IMR-90 (cell line): Measurements from ENCODE around the gene C3orf22. TPM values are rescaled to one million over a fixed set of nuclear protein-coding genes. Genes with fewer than 3 reads are reported as not detected.

Experiments used
- ATAC-seq: fragments of 200-7000 bp; cut with Tn5 transposase; 2 replicates; pipeline ENCODE4 v1.9.1; 2020; ENCODE audit warnings: low read depth, mild to moderate bottlenecking, moderate library complexity
- BruUV-seq: library from RNA; stranded (reverse); fragments of 400-500 nt; replicated peaks from 2 replicates; lab custom pipeline; 2021; lab: Mats Ljungman, UMichigan
- CTCF ChIA-PET: fragments of 300-600 bp; formaldehyde crosslinking; extraction: SDS; loops from one replicate; lab custom pipeline; 2021; ENCODE audit warnings: antibody characterized with exemption; lab: Yijun Ruan, JAX
- POLR2A ChIA-PET: fragments of 300-600 bp; sonication (Branson Sonifier 250); formaldehyde crosslinking; loops from one replicate; lab custom pipeline; 2022; ENCODE audit warnings: antibody characterized with exemption; ENCODE audit not compliant: unreplicated experiment; lab: Charles Lee
- DNase-seq: peaks from one replicate; pipeline ENCODE4 v3.0.0; 2013
- H2AFZ ChIP-seq: replicated peaks from 2 replicates; pipeline ENCODE3; 2013; ENCODE audit warnings: low read length, mild to moderate bottlenecking; ENCODE audit not compliant: poor library complexity
- H2AK5ac ChIP-seq: 2 replicates; pipeline ENCODE4 v1.6.1; 2013; ENCODE audit warnings: low read depth, low read length, inconsistent platforms
- H2AK9ac ChIP-seq: replicated peaks from 2 replicates; pipeline ENCODE3; 2013; ENCODE audit warnings: mild to moderate bottlenecking, low read depth, low read length, moderate library complexity; ENCODE audit not compliant: poor library complexity
- H2BK120ac ChIP-seq: 2 replicates; pipeline ENCODE4 v1.6.1; 2013; ENCODE audit warnings: low read depth, low read length, inconsistent platforms
- H2BK15ac ChIP-seq: 3 replicates; pipeline ENCODE4 v1.6.1; 2013; ENCODE audit warnings: low read depth, low read length, inconsistent platforms
- H2BK20ac ChIP-seq: 2 replicates; pipeline ENCODE4 v1.6.1; 2013; ENCODE audit warnings: low read depth, mild to moderate bottlenecking, inconsistent platforms, low read length, moderate library complexity
- H2BK5ac ChIP-seq: 2 replicates; pipeline ENCODE4 v1.6.1; 2013; ENCODE audit warnings: mild to moderate bottlenecking, low read depth, low read length, inconsistent platforms; ENCODE audit not compliant: poor library complexity, severe bottlenecking
- H3K14ac ChIP-seq: replicated peaks from 2 replicates; pipeline ENCODE4 v1.6.1; 2013; ENCODE audit warnings: low read depth, low read length, inconsistent platforms
- H3K18ac ChIP-seq: 2 replicates; pipeline ENCODE4 v1.6.1; 2013; ENCODE audit warnings: low read depth, low read length, control low read depth
- H3K23ac ChIP-seq: 2 replicates; pipeline ENCODE4 v1.6.1; 2013; ENCODE audit warnings: low read depth, low read length, inconsistent platforms
- H3K27ac ChIP-seq: 2 replicates; pipeline ENCODE4 v1.5.1; 2013; ENCODE audit warnings: mild to moderate bottlenecking, control low read depth, low read length; ENCODE audit not compliant: insufficient read depth
- H3K27me3 ChIP-seq: 2 replicates; pipeline ENCODE4 v1.6.1; 2013; ENCODE audit warnings: low read length; ENCODE audit not compliant: control insufficient read depth, insufficient read depth
- H3K36me3 ChIP-seq: 2 replicates; pipeline ENCODE4 v1.6.1; 2013; ENCODE audit warnings: low read length, mixed read lengths; ENCODE audit not compliant: control insufficient read depth, insufficient read depth
- H3K4ac ChIP-seq: 2 replicates; pipeline ENCODE4 v1.6.1; 2013; ENCODE audit warnings: low read depth, low read length, inconsistent platforms
- H3K4me1 ChIP-seq: 2 replicates; pipeline ENCODE4 v1.6.1; 2013; ENCODE audit warnings: low read length, mixed read lengths; ENCODE audit not compliant: control insufficient read depth, insufficient read depth
- H3K4me2 ChIP-seq: 2 replicates; pipeline ENCODE4 v1.6.1; 2013; ENCODE audit warnings: low read depth, mild to moderate bottlenecking, control low read depth, low read length, moderate library complexity
- H3K4me3 ChIP-seq: 2 replicates; pipeline ENCODE4 v1.5.1; 2013; ENCODE audit warnings: low read depth, mild to moderate bottlenecking, control low read depth, low read length, moderate library complexity; ENCODE audit not compliant: insufficient read depth
- H3K56ac ChIP-seq: 2 replicates; pipeline ENCODE4 v1.6.1; 2013; ENCODE audit warnings: low read length, inconsistent platforms; ENCODE audit not compliant: insufficient read depth; ENCODE audit errors: extremely low read depth
- H3K79me1 ChIP-seq, 2 experiments: 2 replicates each; pipeline ENCODE4 v1.6.1; 2013; ENCODE audit warnings: low read length in 2 of 2, inconsistent platforms in 1 of 2, low read depth in 1 of 2
- H3K9ac ChIP-seq: 2 replicates; pipeline ENCODE4 v1.6.1; 2013; ENCODE audit warnings: low read depth, low read length, control low read depth
- H3K9me1 ChIP-seq: 2 replicates; pipeline ENCODE4 v1.6.1; 2013; ENCODE audit warnings: low read length, inconsistent platforms; ENCODE audit not compliant: insufficient read depth
- H3K9me3 ChIP-seq: 2 replicates; pipeline ENCODE4 v1.6.1; 2013; ENCODE audit warnings: low read length; ENCODE audit not compliant: control insufficient read depth, insufficient read depth
- H4K20me1 ChIP-seq: 2 replicates; pipeline ENCODE4 v1.6.1; 2013; ENCODE audit warnings: low read length, inconsistent platforms; ENCODE audit not compliant: insufficient read depth
- H4K5ac ChIP-seq: 2 replicates; pipeline ENCODE4 v1.6.1; 2013; ENCODE audit warnings: mild to moderate bottlenecking, low read depth, low read length, control low read depth
- H4K8ac ChIP-seq, 2 experiments: 2 replicates each; pipeline ENCODE4 v1.6.1; 2013; ENCODE audit warnings: low read depth in 2 of 2, low read length in 2 of 2, control low read depth in 1 of 2, inconsistent platforms in 1 of 2
- H4K91ac ChIP-seq: 2 replicates; pipeline ENCODE4 v1.6.1; 2013; ENCODE audit warnings: low read depth, low read length, inconsistent platforms; ENCODE audit not compliant: insufficient read depth
- POLR2A ChIP-seq: IDR thresholded peaks from 2 replicates; pipeline ENCODE4 v1.6.1; 2012; ENCODE audit warnings: mild to moderate bottlenecking, low read depth, low read length
- RCOR1 ChIP-seq: IDR thresholded peaks from 2 replicates; pipeline ENCODE4 v1.6.1; 2012; ENCODE audit warnings: mild to moderate bottlenecking, low read length, improper control_type of control experiment; ENCODE audit not compliant: insufficient replicate concordance
- WGBS, 2 experiments: methylation state at CpG; one replicate each; pipeline versions ENCODE4 v1.1.5 to v1.1.7; 2013; ENCODE audit warnings: missing lambda C conversion rate in 2 of 2; ENCODE audit not compliant: insufficient read length in 1 of 2; ENCODE audit errors: extremely low coverage in 2 of 2; 5-methylcytosine and 5-hydroxymethylcytosine counted together
- dilution Hi-C: fragments of 300-500 bp; cut with HindIII; formaldehyde crosslinking; loops from one replicate; pipeline ENCODE4 v1.14.3; 2018; ENCODE audit warnings: low sequenced_read_pairs; ENCODE audit not compliant: unreplicated experiment
- in situ Hi-C: fragments of 300-500 bp; cut with MboI; formaldehyde crosslinking; loops from 3 replicates; pipeline ENCODE4 v1.14.3; 2019; ENCODE audit warnings: low sequenced_read_pairs, inconsistent platforms, mixed read lengths
- intact Hi-C: fragments of 100-400 bp; cut with micrococcal nuclease; formaldehyde crosslinking; loops from 2 replicates; pipeline ENCODE4 v1.10.0; 2022
- polyA plus RNA-seq, 3 experiments: library from polyadenylated mRNA; depleted of rRNA; stranded (reverse); fragments of >200 nt; gene quantifications; 2 replicates each; pipeline ENCODE4 v1.2.3, GENCODE V29; 2012; ENCODE audit warnings: low replicate concordance in 1 of 3
- total RNA-seq: library from RNA; depleted of rRNA; stranded (reverse); fragments of >200 nt; gene quantifications from 2 replicates; pipeline ENCODE4 v1.2.3, GENCODE V29; 2012

The C3orf22 gene
- total and polyA plus RNA-seq, 2 of the 4 experiments (the other 2 are of a cell fraction) = not detected

- Histone ChIP-seq H3K79me1 (no peaks in the 10 kb centered on the region), H2AFZ (no peak overlapping the region), H3K4me2 (no peak overlapping the region), H3K9me3 (no peaks in the 10 kb centered on the region), H4K8ac (no peak overlapping the region), H3K4ac (no peak overlapping the region), H3K36me3 (no peaks in the 10 kb centered on the region), H2BK5ac (no peak overlapping the region), H3K9ac (no peak overlapping the region), H3K9me1 (no peaks in the 10 kb centered on the region), H3K4me3 (no peak overlapping the region), H3K4me1 (no peaks in the 10 kb centered on the region), H2BK15ac (no peak overlapping the region), H3K56ac (no peak overlapping the region), H2BK20ac (no peak overlapping the region), H4K20me1 (no peaks in the 10 kb centered on the region), H3K27me3 (peaks cover 33% of the 10 kb centered on the region), H2AK5ac (no peak overlapping the region), H3K23ac (no peak overlapping the region), H3K18ac (no peak overlapping the region), H4K5ac (no peak overlapping the region), H3K27ac (no peak overlapping the region), H2BK120ac (no peak overlapping the region), H3K14ac (no peak overlapping the region), H2AK9ac (no peak overlapping the region), H4K91ac (no peak overlapping the region)
- BruUV-seq = no TSS peak
- DNase-seq (no peak), ATAC-seq (no peak)
- in situ Hi-C loops = no loop called here
- ChIA-PET CTCF (no interaction called here), POLR2A (no interaction called here)
- TF ChIP-seq POLR2A = no peak
- no peak for TF ChIP-seq RCOR1
- 40% methylated on average over 3 of the region's 11 CpGs; no CpG with 5 or more reads in 1 of the 2 experiments for WGBS, 2 experiments
- dilution Hi-C loops = no loop called here
- intact Hi-C loops = no loop called here
Measured at GRCh38 chr3:126550488-126551051, 8.2 kb downstream of the C3orf22 start.
